ENCODE measurements around the gene RNF157. TPM values are rescaled to one million over a fixed set of nuclear protein-coding genes. Genes with fewer than 3 reads are reported as not detected.

RNF157 gene
- total RNA-seq (1 to 10 TPM; 1.7 to 2.0 TPM), polyA plus RNA-seq (1 to 10 TPM in 1 of 2 donors, under 1 TPM in 1; 0.36 to 3.8 TPM)
- long read RNA-seq, donor 1, partial matches to known transcripts, result 1 of 2 reads
- long read RNA-seq, donor 1, other reads (novel, unspliced or antisense), result 1 of 2 reads
- long read RNA-seq, donor 2, partial matches to known transcripts, result 0 of 2 reads
- long read RNA-seq, donor 2, other reads (novel, unspliced or antisense), result 2 of 2 reads

DNA sequence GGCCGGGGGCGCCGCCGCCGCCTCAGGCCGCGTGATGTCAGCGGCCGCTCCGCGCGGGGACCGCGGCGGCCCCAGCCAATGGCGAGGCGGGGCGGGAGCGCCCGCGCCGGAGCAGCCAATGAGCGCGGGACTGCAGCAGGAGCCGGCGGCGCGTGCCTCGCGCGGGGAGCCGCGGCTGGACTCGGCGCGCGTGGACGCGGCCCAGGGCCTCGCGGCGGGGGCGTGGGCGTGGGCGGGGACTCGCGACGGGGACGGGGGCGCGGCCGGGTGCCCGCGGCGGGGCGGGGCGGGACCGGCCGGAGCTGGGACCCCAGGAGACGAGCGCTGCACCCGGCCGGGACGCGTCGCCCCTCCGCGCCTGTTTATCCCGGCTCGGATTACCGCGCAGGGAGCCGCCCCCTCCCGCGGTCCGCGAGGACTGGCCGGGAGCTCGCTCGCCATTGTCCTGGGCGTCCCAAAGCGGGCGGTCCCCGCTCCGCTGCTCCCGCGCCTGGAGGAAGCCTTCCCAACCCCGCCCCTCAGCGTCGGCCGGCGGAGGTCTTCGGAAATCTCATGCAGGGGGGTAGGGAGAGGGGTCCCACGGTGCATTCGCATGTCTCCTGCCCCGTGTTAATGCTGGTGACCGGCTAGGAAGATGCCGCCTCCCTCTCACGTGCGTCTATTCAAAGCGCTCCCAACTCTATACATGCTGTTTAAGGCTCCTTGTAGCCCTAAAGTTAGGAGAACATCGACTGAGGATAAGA lies at the start of gene RNF157:
RNF157 (minus strand) TSS at position 33 of the 743 bp plus-strand sequence. CDS start 253 bp downstream, outside the sequence.
- H3K27ac ChIP-seq (ENCODE audit: low read depth in 1 of 2, low read length in 2 of 2), result no peak within 1 kb of the TSS
- peak; percentile 68 to 85 for DNase-seq
- WGBS, 2 donors, result 0 to 1% methylated on average over 57 to 102 of the region's 102 CpGs
- peak; percentile 77 for ATAC-seq (ENCODE audit: low FRiP score)
- H3K9me3 ChIP-seq (ENCODE audit: control insufficient read depth, low read length), result no peaks in the 10 kb centered on the region
- no peaks in the 10 kb centered on the region for H3K4me1 ChIP-seq (ENCODE audit: control insufficient read depth in 1 of 2, insufficient read depth in 2 of 2, low read length in 2 of 2)
- intact Hi-C loops (cut with DNase I), result loop anchor here in 1 of 2 donors (5.0 kb wide), 1 partner anchor 37 kb away; no protein-coding TSS in a partner anchor
- no peaks in the 10 kb centered on the region for H3K36me3 ChIP-seq (ENCODE audit: control insufficient read depth in 1 of 2, insufficient read depth in 2 of 2, low read length in 1 of 2)
- H3K4me3 ChIP-seq (ENCODE audit: low read length in 2 of 2), result peak within 1 kb of the TSS; percentile 46 to 84
- no peaks in the 10 kb centered on the region for H3K27me3 ChIP-seq (ENCODE audit: control insufficient read depth in 1 of 2, insufficient read depth in 2 of 2, low read length in 1 of 2)

GRCh38 chr17:76281573-76282371 lies 41.5 kb upstream of the RNF157 start:
- H3K4me1 ChIP-seq (ENCODE audit: control insufficient read depth in 1 of 2, insufficient read depth in 2 of 2, low read length in 2 of 2), result no peaks in the 10 kb centered on the region
- H3K27me3 ChIP-seq (ENCODE audit: control insufficient read depth in 1 of 2, insufficient read depth in 2 of 2, low read length in 1 of 2), result no peaks in the 10 kb centered on the region
- 85 to 86% methylated on average over 23 of the region's 23 CpGs for WGBS, 2 donors
- ATAC-seq (ENCODE audit: low FRiP score), result no peak
- no peak overlapping the region for H3K4me3 ChIP-seq (ENCODE audit: low read length in 2 of 2)
- H3K36me3 ChIP-seq (ENCODE audit: control insufficient read depth in 1 of 2, insufficient read depth in 2 of 2, low read length in 1 of 2), result no peaks in the 10 kb centered on the region
- no peak for DNase-seq
- intact Hi-C loops (cut with DNase I), result no loop called here
- H3K9me3 ChIP-seq (ENCODE audit: control insufficient read depth, low read length), result no peaks in the 10 kb centered on the region
- H3K27ac ChIP-seq (ENCODE audit: low read depth in 1 of 2, low read length in 2 of 2), result no peak overlapping the region

- Histone ChIP-seq H3K9me3 (ENCODE audit: control insufficient read depth, low read length) (no peaks in the 10 kb centered on the region), H3K27ac (ENCODE audit: low read depth in 1 of 2, low read length in 2 of 2) (no peak overlapping the region), H3K4me1 (ENCODE audit: control insufficient read depth in 1 of 2, insufficient read depth in 2 of 2, low read length in 2 of 2) (no peaks in the 10 kb centered on the region), H3K27me3 (ENCODE audit: control insufficient read depth in 1 of 2, insufficient read depth in 2 of 2, low read length in 1 of 2) (no peaks in the 10 kb centered on the region), H3K36me3 (ENCODE audit: control insufficient read depth in 1 of 2, insufficient read depth in 2 of 2, low read length in 1 of 2) (no peaks in the 10 kb centered on the region), H3K4me3 (ENCODE audit: low read length in 2 of 2) (no peak overlapping the region)
- intact Hi-C loops (cut with DNase I), result no loop called here
- ATAC-seq (ENCODE audit: low FRiP score) (no peak), DNase-seq (no peak)
- 93 to 95% methylated on average over 15 of the region's 15 CpGs for WGBS, 2 donors
Observed at GRCh38 chr17:76280650-76281049, 40.4 kb upstream of the RNF157 start.

GRCh38 chr17:76279742-76280287 lies 39.5 kb upstream of the RNF157 start:
- intact Hi-C loops (cut with DNase I), result loop anchor here (1.0 to 5.0 kb wide), 5 partner anchors 38 to 268 kb away; partner anchors contain the start of gene RNF157 (in 1 of the 2)
- no peak for DNase-seq

DNA sequence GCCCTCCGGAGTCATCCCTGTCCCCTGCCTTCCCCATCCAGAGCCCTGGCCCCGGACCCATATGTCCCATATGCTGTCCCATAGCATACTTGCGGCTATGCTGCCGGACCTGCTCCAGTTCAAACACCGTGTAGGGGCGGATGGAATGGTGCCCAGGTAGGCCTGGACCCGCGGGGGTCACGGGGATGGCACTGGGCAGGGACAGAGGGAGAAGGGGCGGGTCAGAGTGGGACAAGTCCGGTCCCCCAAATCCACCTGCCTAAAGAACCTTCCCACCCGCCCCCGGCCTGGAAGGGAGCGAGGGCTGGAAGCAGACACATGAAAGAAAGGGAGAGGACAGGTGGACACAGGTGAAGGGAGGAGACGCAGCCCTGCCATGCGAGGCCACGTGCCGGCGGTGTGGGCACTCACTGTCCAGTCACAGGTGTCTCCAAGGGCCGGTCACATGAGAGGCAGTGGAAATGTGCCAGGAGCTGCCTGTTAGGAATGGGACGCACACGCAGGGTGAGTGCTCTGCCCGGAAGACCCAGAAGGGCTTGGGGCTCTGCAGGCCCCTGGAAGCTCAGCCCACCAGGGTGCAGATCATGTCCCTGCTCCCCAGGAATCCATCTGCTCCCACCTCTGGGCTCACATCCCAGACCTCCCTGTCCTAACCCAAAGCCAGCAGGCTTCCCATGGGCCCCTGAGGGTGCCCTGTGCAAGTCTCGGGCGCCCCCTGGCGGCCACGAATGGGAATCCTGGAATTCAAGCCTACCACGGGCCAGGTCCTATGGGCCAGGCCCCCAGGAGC lies 38.9 kb upstream of the RNF157 start:
- H3K4me3 ChIP-seq (ENCODE audit: low read length in 2 of 2), result no peak overlapping the region
- DNase-seq, result peak; percentile 90 to 96

More at GRCh38 chr17:76279742-76280287, 39.5 kb upstream of the RNF157 start:
- WGBS, 2 donors, result 87 to 88% methylated on average over 13 to 15 of the region's 15 CpGs
- Histone ChIP-seq H3K4me3 (ENCODE audit: low read length in 2 of 2) (no peak overlapping the region), H3K36me3 (ENCODE audit: control insufficient read depth in 1 of 2, insufficient read depth in 2 of 2, low read length in 1 of 2) (no peaks in the 10 kb centered on the region), H3K27me3 (ENCODE audit: control insufficient read depth in 1 of 2, insufficient read depth in 2 of 2, low read length in 1 of 2) (no peaks in the 10 kb centered on the region), H3K4me1 (ENCODE audit: control insufficient read depth in 1 of 2, insufficient read depth in 2 of 2, low read length in 2 of 2) (no peaks in the 10 kb centered on the region), H3K9me3 (ENCODE audit: control insufficient read depth, low read length) (no peaks in the 10 kb centered on the region), H3K27ac (ENCODE audit: low read depth in 1 of 2, low read length in 2 of 2) (no peak overlapping the region)
- ATAC-seq (ENCODE audit: low FRiP score), result no peak

GRCh38 chr17:76278268-76278908 lies 38.1 kb upstream of the RNF157 start:
- Histone ChIP-seq H3K4me3 (ENCODE audit: low read length in 2 of 2) (no peak overlapping the region), H3K4me1 (ENCODE audit: control insufficient read depth in 1 of 2, insufficient read depth in 2 of 2, low read length in 2 of 2) (no peaks in the 10 kb centered on the region), H3K9me3 (ENCODE audit: control insufficient read depth, low read length) (no peaks in the 10 kb centered on the region), H3K27ac (ENCODE audit: low read depth in 1 of 2, low read length in 2 of 2) (no peak overlapping the region), H3K27me3 (ENCODE audit: control insufficient read depth in 1 of 2, insufficient read depth in 2 of 2, low read length in 1 of 2) (no peaks in the 10 kb centered on the region), H3K36me3 (ENCODE audit: control insufficient read depth in 1 of 2, insufficient read depth in 2 of 2, low read length in 1 of 2) (no peaks in the 10 kb centered on the region)
- DNase-seq (no peak), ATAC-seq (ENCODE audit: low FRiP score) (no peak)
- WGBS, 2 donors, result 88 to 92% methylated on average over 19 of the region's 19 CpGs
- intact Hi-C loops (cut with DNase I), result loop anchor here (5.0 kb wide), 4 partner anchors 36 to 266 kb away; partner anchors contain the start of gene RNF157 (in 1 of the 2)

More for the DNA sequence above, 38.9 kb upstream of the RNF157 start:
- Histone ChIP-seq H3K27me3 (ENCODE audit: control insufficient read depth in 1 of 2, insufficient read depth in 2 of 2, low read length in 1 of 2) (no peaks in the 10 kb centered on the region), H3K4me1 (ENCODE audit: control insufficient read depth in 1 of 2, insufficient read depth in 2 of 2, low read length in 2 of 2) (no peaks in the 10 kb centered on the region), H3K36me3 (ENCODE audit: control insufficient read depth in 1 of 2, insufficient read depth in 2 of 2, low read length in 1 of 2) (no peaks in the 10 kb centered on the region), H3K9me3 (ENCODE audit: control insufficient read depth, low read length) (no peaks in the 10 kb centered on the region), H3K27ac (ENCODE audit: low read depth in 1 of 2, low read length in 2 of 2) (no peak overlapping the region)
- ATAC-seq (ENCODE audit: low FRiP score), result peak; percentile 87
- 52 to 53% methylated on average over 26 to 28 of the region's 28 CpGs for WGBS, 2 donors
- intact Hi-C loops (cut with DNase I), result loop anchor here (1.0 to 5.0 kb wide), 5 partner anchors 37 to 267 kb away; partner anchors contain the start of gene RNF157 (in 1 of the 2)

DNA sequence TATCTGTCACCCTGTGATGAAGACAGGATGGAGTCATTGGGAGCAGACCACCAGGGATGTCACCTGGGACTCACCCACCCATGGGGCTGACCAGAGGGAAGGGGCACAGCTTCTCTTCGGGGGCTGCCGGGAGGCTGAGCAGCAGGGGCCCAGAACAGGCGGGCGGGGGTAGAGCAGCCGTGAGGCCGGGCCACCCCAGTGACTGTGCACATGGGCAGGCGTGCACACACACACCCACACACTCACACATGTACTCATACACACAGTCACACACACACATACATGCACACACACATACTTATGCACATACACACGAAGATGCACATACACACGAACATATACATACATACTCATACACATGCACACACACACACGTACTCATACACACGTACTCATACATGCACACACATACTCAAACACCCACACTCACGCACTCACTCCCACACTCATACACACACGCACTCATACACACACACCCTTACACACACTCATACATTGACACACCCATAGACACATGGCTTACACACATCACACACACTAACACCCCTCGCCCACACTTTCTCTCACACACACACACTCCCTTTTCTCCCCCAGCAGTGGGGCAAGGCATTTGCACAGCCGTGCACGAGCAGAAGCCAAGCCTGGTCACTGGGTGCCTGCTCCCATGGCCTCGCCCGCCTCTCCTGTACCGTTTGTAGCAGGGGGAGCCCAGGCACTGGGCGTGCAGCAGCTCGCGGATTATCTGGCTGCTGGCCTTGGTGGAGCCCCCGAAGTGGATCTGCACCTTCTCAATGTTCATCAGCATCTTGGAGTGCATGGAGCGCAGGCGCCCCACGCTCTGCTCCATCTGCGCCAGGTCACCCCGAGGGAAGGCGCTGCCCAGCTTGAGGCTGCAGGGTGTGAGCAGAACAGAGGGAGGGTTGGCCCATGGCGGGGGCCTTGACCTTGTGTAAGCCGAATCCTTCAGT lies 37.3 kb upstream of the RNF157 start:
- H3K27ac ChIP-seq (ENCODE audit: low read depth in 1 of 2, low read length in 2 of 2), result no peak overlapping the region
- H3K9me3 ChIP-seq (ENCODE audit: control insufficient read depth, low read length), result no peaks in the 10 kb centered on the region
- no peaks in the 10 kb centered on the region for H3K4me1 ChIP-seq (ENCODE audit: control insufficient read depth in 1 of 2, insufficient read depth in 2 of 2, low read length in 2 of 2)
- WGBS, 2 donors, result 92 to 93% methylated on average over 31 of the region's 31 CpGs
- intact Hi-C loops (cut with DNase I), result loop anchor here (5.0 kb wide), 4 partner anchors 35 to 265 kb away; partner anchors contain the start of gene RNF157 (in 1 of the 2)
- no peaks in the 10 kb centered on the region for H3K27me3 ChIP-seq (ENCODE audit: control insufficient read depth in 1 of 2, insufficient read depth in 2 of 2, low read length in 1 of 2)
- ATAC-seq (ENCODE audit: low FRiP score), result no peak
- no peak for DNase-seq
- H3K4me3 ChIP-seq (ENCODE audit: low read length in 2 of 2), result no peak overlapping the region
- H3K36me3 ChIP-seq (ENCODE audit: control insufficient read depth in 1 of 2, insufficient read depth in 2 of 2, low read length in 1 of 2), result no peaks in the 10 kb centered on the region

All from aorta (tissue), 5 donors.